Measurements from ENCODE around the gene KNSTRN. TPM values are rescaled to one million over a fixed set of nuclear protein-coding genes. Genes with fewer than 3 reads are reported as not detected.

The KNSTRN gene
- total and polyA plus RNA-seq, 2 donors = 12.5 to 44.4 TPM

Other genes with a start within 250 kb of the KNSTRN start
- gene BUB1B, start 221.7 kb upstream of the KNSTRN start, total RNA-seq = 48.3 TPM
- 7.3 TPM for gene BUB1B, start 221.7 kb upstream of the KNSTRN start, polyA plus RNA-seq
- gene PAK6, start 143.7 kb upstream of the KNSTRN start, total RNA-seq = 0.38 TPM
- gene PAK6, start 143.7 kb upstream of the KNSTRN start, polyA plus RNA-seq = 1.3 TPM
- gene ANKRD63, start 99.7 kb upstream of the KNSTRN start, total RNA-seq = not detected
- gene ANKRD63, start 99.7 kb upstream of the KNSTRN start, polyA plus RNA-seq = not detected
- 26.5 TPM for gene PLCB2, start 74.8 kb upstream of the KNSTRN start, total RNA-seq
- gene PLCB2, start 74.8 kb upstream of the KNSTRN start, polyA plus RNA-seq = 125 TPM
- 10.1 TPM for gene INAFM2, start 59.0 kb upstream of the KNSTRN start, total RNA-seq
- gene INAFM2, start 59.0 kb upstream of the KNSTRN start, polyA plus RNA-seq = 12.8 TPM
- gene CCDC9B, start 41.8 kb upstream of the KNSTRN start, total RNA-seq = 0.28 TPM
- gene CCDC9B, start 41.8 kb upstream of the KNSTRN start, polyA plus RNA-seq = 3.6 TPM
- gene PHGR1, start 31.7 kb upstream of the KNSTRN start, total RNA-seq = 0.14 TPM
- 4.5 TPM for gene PHGR1, start 31.7 kb upstream of the KNSTRN start, polyA plus RNA-seq
- gene DISP2, start 24.5 kb upstream of the KNSTRN start, total RNA-seq = 0.19 TPM
- gene DISP2, start 24.5 kb upstream of the KNSTRN start, polyA plus RNA-seq = 0.55 TPM
- 18.8 TPM for gene IVD, start 23.1 kb downstream of the KNSTRN start, total RNA-seq
- gene IVD, start 23.1 kb downstream of the KNSTRN start, polyA plus RNA-seq = 28.3 TPM
- gene BAHD1, start 58.2 kb downstream of the KNSTRN start, total RNA-seq = 9.4 TPM
- 19.1 TPM for gene BAHD1, start 58.2 kb downstream of the KNSTRN start, polyA plus RNA-seq
- gene CHST14, start 88.3 kb downstream of the KNSTRN start, total RNA-seq = 5.1 TPM
- 11.9 TPM for gene CHST14, start 88.3 kb downstream of the KNSTRN start, polyA plus RNA-seq
- gene CCDC32, start 182.3 kb downstream of the KNSTRN start, total RNA-seq = 21.2 TPM
- gene CCDC32, start 182.3 kb downstream of the KNSTRN start, polyA plus RNA-seq = 39.2 TPM
- 10.7 TPM for gene RPUSD2, start 186.6 kb downstream of the KNSTRN start, total RNA-seq
- gene RPUSD2, start 186.6 kb downstream of the KNSTRN start, polyA plus RNA-seq = 15.2 TPM
- 25.8 TPM for gene KNL1, start 211.5 kb downstream of the KNSTRN start, total RNA-seq
- gene KNL1, start 211.5 kb downstream of the KNSTRN start, polyA plus RNA-seq = 2.4 TPM